NB4 (cell line): ENCODE data around the gene OSTN.

Experiments
- MYC ChIP-seq: IDR thresholded peaks from 2 replicates; pipeline ENCODE4 v1.6.1; 2011; ENCODE audit warnings: low read depth, low read length
- POLR2A ChIP-seq: IDR thresholded peaks from 2 replicates; pipeline ENCODE4 v1.6.1; 2011; ENCODE audit warnings: mild to moderate bottlenecking; ENCODE audit not compliant: insufficient read length; ENCODE audit errors: extremely low read depth
- TF ChIP-seq, protein P1 (sequence below): IDR thresholded peaks from one replicate; pipeline ENCODE4 v1.5.1; 2012; ENCODE audit warnings: low read depth, low read length
- TF ChIP-seq, protein P2 (sequence below): IDR thresholded peaks from 2 replicates; pipeline ENCODE4 v1.6.1; 2011; ENCODE audit warnings: low read depth, low read length

DNA sequence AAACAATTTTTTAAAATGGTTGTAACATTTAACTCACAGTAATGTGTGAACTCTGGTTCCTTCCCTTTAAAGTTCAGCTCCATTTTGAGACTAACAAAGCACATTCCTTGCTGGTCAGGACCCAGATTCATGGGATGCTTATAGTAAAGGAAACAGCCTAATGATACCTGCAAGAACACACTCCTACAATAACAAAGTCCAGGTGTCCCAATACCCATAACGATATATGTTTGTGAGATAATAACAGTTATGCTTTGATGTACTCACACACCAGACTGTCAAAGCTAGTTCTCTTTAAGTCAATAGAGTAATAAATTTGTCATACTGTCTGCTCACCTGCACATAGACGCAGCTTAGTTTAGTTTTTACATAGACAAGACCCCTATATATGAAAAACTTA lies 114.3 kb downstream of the OSTN start:
- TF ChIP-seq, protein P1, sequence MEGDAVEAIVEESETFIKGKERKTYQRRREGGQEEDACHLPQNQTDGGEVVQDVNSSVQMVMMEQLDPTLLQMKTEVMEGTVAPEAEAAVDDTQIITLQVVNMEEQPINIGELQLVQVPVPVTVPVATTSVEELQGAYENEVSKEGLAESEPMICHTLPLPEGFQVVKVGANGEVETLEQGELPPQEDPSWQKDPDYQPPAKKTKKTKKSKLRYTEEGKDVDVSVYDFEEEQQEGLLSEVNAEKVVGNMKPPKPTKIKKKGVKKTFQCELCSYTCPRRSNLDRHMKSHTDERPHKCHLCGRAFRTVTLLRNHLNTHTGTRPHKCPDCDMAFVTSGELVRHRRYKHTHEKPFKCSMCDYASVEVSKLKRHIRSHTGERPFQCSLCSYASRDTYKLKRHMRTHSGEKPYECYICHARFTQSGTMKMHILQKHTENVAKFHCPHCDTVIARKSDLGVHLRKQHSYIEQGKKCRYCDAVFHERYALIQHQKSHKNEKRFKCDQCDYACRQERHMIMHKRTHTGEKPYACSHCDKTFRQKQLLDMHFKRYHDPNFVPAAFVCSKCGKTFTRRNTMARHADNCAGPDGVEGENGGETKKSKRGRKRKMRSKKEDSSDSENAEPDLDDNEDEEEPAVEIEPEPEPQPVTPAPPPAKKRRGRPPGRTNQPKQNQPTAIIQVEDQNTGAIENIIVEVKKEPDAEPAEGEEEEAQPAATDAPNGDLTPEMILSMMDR = no peak
- no peak for TF ChIP-seq POLR2A
- TF ChIP-seq, protein P2, sequence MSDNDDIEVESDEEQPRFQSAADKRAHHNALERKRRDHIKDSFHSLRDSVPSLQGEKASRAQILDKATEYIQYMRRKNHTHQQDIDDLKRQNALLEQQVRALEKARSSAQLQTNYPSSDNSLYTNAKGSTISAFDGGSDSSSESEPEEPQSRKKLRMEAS = no peak
- TF ChIP-seq MYC = no peak
